Upper lobe of left lung (tissue), 6 donors: Measurements from ENCODE around the gene BFAR. TPM values are rescaled to one million over a fixed set of nuclear protein-coding genes. Genes with fewer than 3 reads are reported as not detected.
A peak's percentile ranks its signal among the peaks of the same experiment; 100 is the strongest.
"Not testable (repeated sequence)": the region's sequence is repeated elsewhere in the genome, so short reads cannot be mapped to it uniquely, and the experiment has no call there.

Source experiments
- ATAC-seq, 2 donors: fragments of 200-7000 bp; cut with Tn5 transposase; one replicate each; pipeline ENCODE4 v1.9.1; 2022; ENCODE audit warnings: mild to moderate bottlenecking in 2 of 2, moderate library complexity in 2 of 2; ENCODE audit not compliant: low FRiP score in 2 of 2
- DNase-seq, 2 donors: peaks; one replicate each; pipeline ENCODE4 v3.0.0-alpha.2; 2019 to 2020
- H3K27ac ChIP-seq, 4 donors: fragments of 200-600 bp; sonication (generic); one replicate each; pipeline ENCODE4 v1.5.1; 2016 to 2019
- H3K27me3 ChIP-seq, 4 donors: fragments of 200-600 bp; sonication (generic); one replicate each; pipeline ENCODE4 v1.5.1; 2017 to 2019
- H3K36me3 ChIP-seq, 4 donors: fragments of 200-600 bp; sonication (generic); one replicate each; pipeline ENCODE4 v1.5.1; 2016 to 2019
- H3K4me1 ChIP-seq, 4 donors: fragments of 200-600 bp; sonication (generic); one replicate each; pipeline ENCODE4 v1.5.1; 2018 to 2019
- H3K4me3 ChIP-seq, 4 donors: fragments of 200-600 bp; sonication (generic); one replicate each; pipeline ENCODE4 v1.5.1; 2017 to 2019; ENCODE audit warnings: mild to moderate bottlenecking in 2 of 4, moderate library complexity in 1 of 4
- H3K9me3 ChIP-seq, 4 donors: fragments of 200-600 bp; sonication (generic); one replicate each; pipeline ENCODE4 v1.5.1; 2018 to 2019
- EP300 ChIP-seq, 4 donors: sonication (generic); formaldehyde crosslinking; IDR thresholded peaks; one replicate each; pipeline ENCODE4 v1.5.1; 2017; ENCODE audit warnings: antibody characterized with exemption in 4 of 4, control low read depth in 2 of 4
- POLR2A ChIP-seq, 4 donors: fragments of 450-650 bp; IDR thresholded peaks; one replicate each; pipeline ENCODE4 v1.5.1; 2016 to 2017; ENCODE audit warnings: antibody characterized with exemption in 4 of 4, mild to moderate bottlenecking in 2 of 4
- POLR2AphosphoS5 ChIP-seq, 2 donors: sonication (generic); formaldehyde crosslinking; IDR thresholded peaks; one replicate each; pipeline ENCODE4 v1.5.1; 2017; ENCODE audit warnings: antibody characterized with exemption in 2 of 2
- WGBS, 2 donors: methylation state at CpG; one replicate each; pipeline ENCODE4 v1.1.5; 2017 to 2018; 5-methylcytosine and 5-hydroxymethylcytosine counted together
- total RNA-seq, 6 donors: library from RNA; depleted of rRNA in 4 of 6; stranded (reverse); fragments of >200 nt in 4 of 6; gene quantifications; one replicate each; pipeline versions ENCODE4 v1.1.0 to v1.2.1, GENCODE V29; 2016 to 2021
- TF ChIP-seq, protein P1 (sequence below), 6 experiments: fragments of 450-650 bp in 4 of 6; fragments of 200-600 bp in 2 of 6; sonication (generic) in 2 of 6; IDR thresholded peaks; one replicate each; pipeline ENCODE4 v1.5.1; 2016 to 2019; ENCODE audit warnings: antibody characterized with exemption in 6 of 6
- donor health status: DM: no; HTN: no; CAD: no; lungs with moderate emphysema.
- donor health status: DM: no; HTN: yes; CAD: no; lungs with severe emphysema.

The BFAR gene
- total RNA-seq, 6 donors from 2014 or later = 66.3 to 157 (median 104) TPM

DNA sequence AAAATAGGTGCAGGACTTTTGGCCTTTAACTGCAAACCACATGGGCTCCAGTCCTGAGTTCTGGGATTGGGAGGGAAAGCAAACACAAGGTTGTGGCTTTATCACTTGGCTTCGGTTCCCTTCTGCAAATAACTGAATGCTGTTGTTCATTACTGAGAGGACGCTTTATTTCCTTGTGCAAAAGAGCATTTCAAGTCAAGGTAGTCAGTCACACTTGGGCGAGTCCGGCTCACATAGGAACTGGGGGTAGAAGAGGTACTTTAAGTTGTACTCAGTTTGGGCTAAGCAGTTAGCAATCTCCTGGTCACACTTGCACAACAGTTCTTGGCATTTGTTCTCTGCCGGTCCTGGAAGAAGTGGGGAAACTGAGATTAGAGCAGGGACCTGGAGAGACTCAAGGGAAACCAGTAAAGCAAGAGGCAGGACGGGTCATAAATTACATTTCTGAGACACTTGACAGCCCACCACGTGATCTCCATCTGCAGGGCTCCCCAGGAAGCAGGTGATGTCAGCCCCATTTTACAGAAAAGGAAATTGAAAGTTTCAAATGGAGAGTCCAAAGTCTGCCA, 39.7 kb downstream of the BFAR start:
- H3K27ac ChIP-seq = peak overlapping the region in 3 of 4 donors; percentile 17 to 78 (median 73)
- DNase-seq (peak in 1 of 2 donors; percentile 78), ATAC-seq (peak; percentile 48 to 80)
- H3K36me3 ChIP-seq = peaks cover 0 to 22% (median 14%) of the 10 kb centered on the region in 4 donors
- peak in 1 of 4 donors; percentile 71 for TF ChIP-seq EP300 (IDR thresholded peaks at IDR 0.05)
- TF ChIP-seq, protein P1, sequence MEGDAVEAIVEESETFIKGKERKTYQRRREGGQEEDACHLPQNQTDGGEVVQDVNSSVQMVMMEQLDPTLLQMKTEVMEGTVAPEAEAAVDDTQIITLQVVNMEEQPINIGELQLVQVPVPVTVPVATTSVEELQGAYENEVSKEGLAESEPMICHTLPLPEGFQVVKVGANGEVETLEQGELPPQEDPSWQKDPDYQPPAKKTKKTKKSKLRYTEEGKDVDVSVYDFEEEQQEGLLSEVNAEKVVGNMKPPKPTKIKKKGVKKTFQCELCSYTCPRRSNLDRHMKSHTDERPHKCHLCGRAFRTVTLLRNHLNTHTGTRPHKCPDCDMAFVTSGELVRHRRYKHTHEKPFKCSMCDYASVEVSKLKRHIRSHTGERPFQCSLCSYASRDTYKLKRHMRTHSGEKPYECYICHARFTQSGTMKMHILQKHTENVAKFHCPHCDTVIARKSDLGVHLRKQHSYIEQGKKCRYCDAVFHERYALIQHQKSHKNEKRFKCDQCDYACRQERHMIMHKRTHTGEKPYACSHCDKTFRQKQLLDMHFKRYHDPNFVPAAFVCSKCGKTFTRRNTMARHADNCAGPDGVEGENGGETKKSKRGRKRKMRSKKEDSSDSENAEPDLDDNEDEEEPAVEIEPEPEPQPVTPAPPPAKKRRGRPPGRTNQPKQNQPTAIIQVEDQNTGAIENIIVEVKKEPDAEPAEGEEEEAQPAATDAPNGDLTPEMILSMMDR (IDR thresholded peaks at IDR 0.05) = no peak
- peak in 1 of 4 donors; percentile 43 for TF ChIP-seq POLR2A (IDR thresholded peaks at IDR 0.05)
- TF ChIP-seq POLR2AphosphoS5 (IDR thresholded peaks at IDR 0.05) = peak in 1 of 2 donors; percentile 47
- no peaks in the 10 kb centered on the region for H3K27me3 ChIP-seq
- peaks cover 0 to 13% (median 3%) of the 10 kb centered on the region in 4 donors for H3K4me1 ChIP-seq
- H3K9me3 ChIP-seq = no peaks in the 10 kb centered on the region
- WGBS, 2 donors = 36 to 49% methylated on average over 7 of the region's 7 CpGs
- no peak overlapping the region for H3K4me3 ChIP-seq

DNA sequence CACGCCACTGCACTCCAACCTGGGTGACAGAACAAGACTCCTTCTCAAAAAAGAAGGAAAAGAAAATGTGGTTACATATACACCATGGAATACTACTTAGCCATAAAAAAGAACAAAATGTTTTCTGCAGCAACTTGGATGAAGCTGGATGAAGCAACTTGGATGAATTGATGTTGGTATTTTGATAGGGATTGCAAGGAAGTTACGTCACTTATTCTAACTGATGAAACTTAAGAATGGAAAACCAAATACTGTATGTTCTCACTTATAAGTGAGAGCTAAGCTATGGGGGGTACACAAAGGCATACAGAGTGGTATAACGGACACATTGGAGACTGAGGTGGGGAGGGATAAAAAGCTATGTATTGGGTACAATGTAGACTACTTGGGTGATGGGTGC, 43.9 kb downstream of the BFAR start:
- TF ChIP-seq EP300 (IDR thresholded peaks at IDR 0.05) = no peak
- TF ChIP-seq, protein P1 (IDR thresholded peaks at IDR 0.05) = no peak
- no peak for TF ChIP-seq POLR2A (IDR thresholded peaks at IDR 0.05)
- TF ChIP-seq POLR2AphosphoS5 (IDR thresholded peaks at IDR 0.05) = no peak
- no peak for ATAC-seq
- WGBS, 2 donors = 91% methylated on average over 3 of the region's 3 CpGs

DNA sequence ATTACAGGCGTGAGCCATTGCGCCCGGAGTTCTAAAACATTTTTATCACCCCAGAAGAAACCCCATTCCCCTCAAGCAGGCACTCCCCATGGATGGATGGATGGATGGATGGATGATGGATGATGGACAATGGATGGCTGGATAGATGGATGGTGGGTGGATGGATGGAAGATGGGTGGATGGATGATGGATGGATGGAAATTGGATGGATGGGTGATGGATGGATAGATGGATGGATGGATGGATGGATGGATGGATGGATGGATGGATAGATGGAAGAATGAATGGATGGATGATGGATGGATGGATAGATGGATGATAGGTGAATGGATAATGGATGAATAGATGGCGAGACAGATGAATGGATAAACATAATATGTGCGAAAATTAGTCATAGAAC, 44.9 kb downstream of the BFAR start:
- Histone ChIP-seq H3K36me3 (no peaks in the 10 kb centered on the region), H3K4me1 (peaks cover 0 to 6% (median 0%) of the 10 kb centered on the region in 4 donors), H3K9me3 (no peaks in the 10 kb centered on the region), H3K4me3 (no peak overlapping the region), H3K27me3 (no peaks in the 10 kb centered on the region), H3K27ac (no peak overlapping the region)
- 96 to 97% methylated on average over 5 of the region's 5 CpGs for whole genome bisulfite sequencing, 2 donors
- TF ChIP-seq, protein P1 (IDR thresholded peaks at IDR 0.05) = no peak
- DNase-seq (no peak), ATAC-seq (no peak)

More for the DNA sequence above, 43.9 kb downstream of the BFAR start:
- Histone ChIP-seq H3K4me3 (no peak overlapping the region), H3K4me1 (peaks cover 0 to 13% (median 3%) of the 10 kb centered on the region in 4 donors), H3K27me3 (no peaks in the 10 kb centered on the region), H3K27ac (no peak overlapping the region), H3K36me3 (no peaks in the 10 kb centered on the region), H3K9me3 (no peaks in the 10 kb centered on the region)
- no peak for DNase-seq

DNA sequence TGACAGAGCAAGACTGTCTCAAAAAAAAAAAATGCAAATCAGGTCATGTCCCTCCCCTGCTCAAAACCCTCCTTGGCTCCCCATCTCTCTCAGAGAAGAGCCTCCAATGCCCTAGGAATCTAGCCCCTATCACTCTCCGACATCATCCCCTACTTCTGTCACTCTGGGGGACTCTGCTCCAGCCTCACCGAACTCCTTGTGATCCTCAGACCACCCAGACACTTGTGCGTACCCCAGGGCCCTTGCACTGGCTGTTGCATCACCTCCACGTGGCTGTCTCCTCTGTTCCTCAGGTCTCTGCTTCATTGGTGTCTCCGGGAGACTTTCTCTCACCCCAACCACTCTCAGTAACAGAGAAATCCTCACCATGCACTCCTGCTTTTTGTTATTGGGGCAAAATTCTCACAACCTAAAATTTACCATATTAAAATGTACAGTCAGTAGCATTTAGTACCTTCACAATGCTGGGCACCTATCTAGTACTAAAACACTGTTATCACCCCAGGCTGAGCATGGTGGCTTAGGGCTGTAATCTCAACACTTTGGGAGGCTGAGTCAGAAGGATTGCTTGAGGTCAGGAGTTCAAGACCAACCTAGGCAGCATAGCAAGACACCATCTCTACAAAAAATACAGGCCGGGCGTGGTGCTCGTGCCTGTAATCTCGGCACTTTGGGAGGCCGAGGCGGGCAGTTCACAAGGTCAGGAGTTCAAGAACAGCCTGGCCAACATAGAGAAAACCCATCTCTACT, 46.2 kb downstream of the BFAR start:
- Histone ChIP-seq H3K27ac (no peak overlapping the region), H3K36me3 (no peaks in the 10 kb centered on the region), H3K9me3 (no peaks in the 10 kb centered on the region), H3K4me3 (no peak overlapping the region), H3K4me1 (no peaks in the 10 kb centered on the region), H3K27me3 (no peaks in the 10 kb centered on the region)
- no peak for DNase-seq
- no peak for TF ChIP-seq POLR2AphosphoS5 (IDR thresholded peaks at IDR 0.05)
- TF ChIP-seq EP300 (IDR thresholded peaks at IDR 0.05) = no peak
- TF ChIP-seq POLR2A (IDR thresholded peaks at IDR 0.05) = no peak
- TF ChIP-seq, protein P1 (IDR thresholded peaks at IDR 0.05) = no peak
- no peak for ATAC-seq
- 84 to 88% methylated on average over 11 of the region's 11 CpGs for WGBS, 2 donors

DNA sequence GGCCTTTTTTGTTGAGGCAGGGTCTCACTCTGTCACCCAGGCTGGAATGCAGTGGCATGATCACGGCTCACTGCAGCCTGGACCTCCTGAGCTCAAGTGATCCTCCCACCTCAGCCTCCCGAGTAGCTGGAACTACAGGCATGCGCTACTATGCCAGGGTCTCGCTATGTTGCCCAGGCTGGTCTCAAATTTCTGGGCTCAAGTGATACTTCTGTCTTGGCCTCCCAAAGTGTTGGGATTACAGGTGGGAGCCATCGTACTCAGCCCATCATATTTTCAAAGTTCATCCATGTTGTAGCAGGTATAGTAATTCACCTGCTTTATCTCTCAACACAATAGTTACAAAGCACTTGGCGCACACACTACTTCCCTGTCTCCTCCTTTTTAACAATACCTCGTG, 47.6 kb downstream of the BFAR start:
- H3K4me3 ChIP-seq, H3K9me3 ChIP-seq, DNase-seq, H3K27ac ChIP-seq, H3K36me3 ChIP-seq, H3K27me3 ChIP-seq, ATAC-seq, H3K4me1 ChIP-seq: not testable (repeated sequence)
- 91 to 92% methylated on average over 7 of the region's 7 CpGs for WGBS, 2 donors
